ENCODE data around the gene LRRK1.

The LRRK1 gene

GRCh38 chr15:101013201-101013550 is 94.0 kb downstream of the LRRK1 start:
- TF ChIP-seq GATA1 (IDR thresholded peaks at IDR 0.05; ENCODE audit: low read depth, low read length) (no peak), POLR2A (IDR thresholded peaks at IDR 0.05; ENCODE audit: low read length) (no peak)
- DNase-seq, result no peak

DNA sequence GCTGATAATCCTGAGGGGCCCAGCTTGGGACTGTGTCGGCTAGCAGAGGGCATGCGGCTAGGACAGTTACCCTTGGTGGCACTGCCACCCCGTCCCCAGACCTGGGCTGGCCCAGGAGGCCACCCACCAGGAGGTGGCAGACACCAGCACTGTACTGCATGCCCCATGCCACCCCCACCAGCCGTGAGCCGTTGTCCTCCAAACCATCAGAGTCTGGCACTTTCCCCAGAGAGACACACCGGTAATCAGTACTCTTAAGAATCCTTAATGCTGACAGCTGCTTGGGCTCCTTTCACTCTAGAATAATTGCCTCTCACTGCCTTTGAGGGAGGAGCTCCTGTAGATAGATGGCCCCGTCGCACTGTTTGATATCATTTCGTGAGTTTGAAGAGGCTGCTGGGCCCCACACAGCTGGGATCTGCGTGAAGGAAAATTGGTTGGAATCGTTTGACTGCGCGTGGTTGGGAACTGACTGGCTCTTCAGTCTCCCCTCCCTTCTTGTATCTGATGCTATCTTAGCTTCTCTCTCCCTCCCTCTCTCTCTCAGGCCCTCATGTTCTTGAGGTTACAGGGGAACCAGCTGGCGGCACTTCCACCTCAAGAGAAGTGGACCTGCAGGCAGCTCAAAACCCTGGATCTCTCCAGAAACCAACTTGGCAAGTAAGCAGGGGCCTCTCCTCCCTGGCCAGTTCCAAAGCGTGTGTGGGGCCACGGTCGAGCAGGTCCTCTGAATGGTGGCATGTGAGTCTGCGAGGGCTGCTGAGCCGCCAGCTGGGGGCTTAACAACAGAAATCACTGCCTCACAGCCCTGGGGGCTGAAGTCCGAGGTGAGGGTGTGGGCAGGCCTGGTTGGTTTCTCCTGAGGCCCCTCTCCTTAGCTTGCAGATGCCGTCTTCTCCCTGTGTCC is 94.9 kb downstream of the LRRK1 start:
- TF ChIP-seq GATA1 (IDR thresholded peaks at IDR 0.05; ENCODE audit: low read depth, low read length), result no peak
- TF ChIP-seq POLR2A (IDR thresholded peaks at IDR 0.05; ENCODE audit: low read length), result no peak
- DNase-seq, result no peak

DNA sequence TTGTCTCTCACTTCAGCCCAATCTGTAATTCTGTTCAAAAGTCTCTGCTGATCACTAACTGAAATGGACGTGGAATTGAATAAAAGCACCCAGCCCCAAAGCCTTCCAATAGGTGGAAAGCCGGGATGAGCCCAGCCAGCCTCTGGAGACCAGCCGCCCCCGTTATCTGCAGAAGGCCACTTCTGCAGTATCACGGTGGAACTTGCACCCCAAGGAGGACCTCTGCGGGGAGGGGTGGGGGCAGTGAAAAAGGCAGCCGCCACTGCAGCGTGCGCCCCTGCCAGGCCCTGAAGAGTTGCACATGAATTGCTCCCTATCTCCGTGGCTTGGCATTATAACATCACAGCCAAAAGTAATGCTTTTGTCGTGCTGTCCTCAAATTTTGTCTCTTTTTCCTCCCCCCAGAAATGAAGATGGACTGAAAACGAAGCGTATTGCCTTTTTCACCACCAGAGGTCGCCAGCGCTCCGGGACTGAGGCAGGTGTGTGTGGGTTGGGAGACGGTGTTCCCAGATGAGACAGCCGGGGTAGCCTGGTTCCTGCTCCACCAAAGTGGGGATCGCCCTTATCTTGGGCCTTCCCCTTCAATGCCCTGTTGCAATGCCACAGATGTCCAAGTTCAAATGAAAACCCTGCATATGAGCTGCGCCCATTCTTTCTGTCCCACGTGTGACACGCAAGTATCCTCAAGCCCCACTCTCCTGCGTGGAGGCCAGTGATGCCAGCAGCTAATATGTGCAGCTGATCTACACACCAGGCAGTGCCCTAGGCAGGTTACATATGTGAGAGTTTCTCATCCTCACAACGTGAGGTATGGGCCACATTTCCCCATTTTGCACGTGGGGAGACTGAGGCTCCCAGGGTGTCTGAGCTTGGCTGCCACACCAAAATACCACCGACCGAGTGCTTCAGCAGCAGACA is 96.0 kb downstream of the LRRK1 start:
- no peak for TF ChIP-seq POLR2A (IDR thresholded peaks at IDR 0.05; ENCODE audit: low read length)
- no peak for TF ChIP-seq GATA1 (IDR thresholded peaks at IDR 0.05; ENCODE audit: low read depth, low read length)
- DNase-seq, result peak; percentile 51 to 81

DNA sequence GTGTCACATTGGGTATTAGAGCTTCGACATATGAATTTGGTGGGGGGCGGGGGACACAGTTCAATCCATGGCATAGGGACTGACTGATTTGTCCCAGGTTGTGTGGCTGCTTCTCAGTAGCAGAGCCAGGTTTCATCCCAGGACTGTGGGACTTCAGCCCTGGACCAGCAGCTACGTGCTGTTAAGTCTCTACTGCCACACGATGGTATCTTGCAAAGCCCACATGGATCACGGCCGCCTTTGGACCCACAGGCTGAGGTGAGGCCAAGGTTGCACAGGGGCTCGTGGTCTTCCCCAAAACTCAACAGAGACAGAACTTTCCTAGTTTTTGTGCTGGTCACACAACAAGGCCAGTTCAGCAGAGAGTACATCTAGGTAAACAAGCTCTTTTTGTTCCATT is 97.4 kb downstream of the LRRK1 start:
- DNase-seq, result no peak
- TF ChIP-seq GATA1 (IDR thresholded peaks at IDR 0.05; ENCODE audit: low read depth, low read length) (no peak), POLR2A (IDR thresholded peaks at IDR 0.05; ENCODE audit: low read length) (no peak)

DNA sequence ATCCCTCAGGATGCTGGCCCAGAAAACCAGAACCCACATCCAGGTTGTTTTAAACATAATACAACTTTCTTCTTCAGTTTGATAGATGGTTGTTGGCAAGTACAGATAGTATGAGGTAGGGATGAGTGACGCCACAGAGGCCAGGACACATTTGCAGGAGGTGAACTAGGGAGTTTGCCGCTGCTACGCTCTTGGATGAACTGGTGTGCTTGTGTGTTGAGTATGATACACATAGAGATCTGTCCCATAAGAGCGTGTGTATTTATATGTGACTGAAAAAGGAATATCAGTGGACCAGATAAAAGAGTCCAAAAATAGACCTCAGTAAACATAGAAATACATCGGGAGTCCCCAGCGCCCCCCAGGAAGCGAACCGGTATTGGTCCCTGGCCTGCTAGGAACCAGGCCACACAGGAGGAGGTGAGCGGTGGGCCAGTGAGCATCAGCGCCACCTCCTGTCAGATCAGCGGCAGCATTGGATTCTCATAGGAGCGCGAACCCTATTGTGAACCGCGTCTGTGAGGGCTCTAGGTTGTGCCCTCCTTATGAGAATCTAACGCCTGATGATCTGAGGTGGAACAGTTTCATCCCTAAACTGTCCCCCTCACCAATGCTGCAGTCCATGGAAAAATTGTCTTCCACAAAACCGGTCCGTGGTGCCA is 98.1 kb downstream of the LRRK1 start:
- peak in 1 of 2 experiments; percentile 9 for DNase-seq
- TF ChIP-seq GATA1 (IDR thresholded peaks at IDR 0.05; ENCODE audit: low read depth, low read length) (no peak), POLR2A (IDR thresholded peaks at IDR 0.05; ENCODE audit: low read length) (no peak)

- DNase-seq, result no peak
- no peak for TF ChIP-seq GATA1 (IDR thresholded peaks at IDR 0.05; ENCODE audit: low read depth, low read length)
- no peak for TF ChIP-seq POLR2A (IDR thresholded peaks at IDR 0.05; ENCODE audit: low read length)
Measured at GRCh38 chr15:101018016-101018415, 98.9 kb downstream of the LRRK1 start.

DNA sequence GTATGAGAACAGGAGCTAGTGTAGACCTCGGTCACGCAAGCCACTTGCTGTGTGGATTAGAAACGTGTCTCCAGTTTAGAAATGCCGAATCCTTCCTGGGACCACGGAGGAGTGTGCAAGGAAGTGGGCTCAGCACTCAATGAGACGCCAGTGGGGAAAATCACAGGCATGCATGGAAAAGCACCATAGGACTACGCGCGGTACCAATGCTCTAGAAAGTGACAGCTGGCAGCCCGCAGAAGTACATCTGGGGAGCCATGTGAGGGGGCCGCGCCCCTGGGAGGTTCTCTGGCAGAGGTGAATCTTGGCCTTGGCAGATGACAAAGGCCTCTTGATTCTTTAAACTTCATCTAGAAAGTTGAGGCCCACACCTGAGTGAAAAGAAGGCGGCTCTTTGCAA is 99.3 kb downstream of the LRRK1 start:
- TF ChIP-seq POLR2A (IDR thresholded peaks at IDR 0.05; ENCODE audit: low read length) (no peak), GATA1 (IDR thresholded peaks at IDR 0.05; ENCODE audit: low read depth, low read length) (no peak)
- DNase-seq, result no peak

- no peak for DNase-seq
Measured at GRCh38 chr15:101019366-101019896, 100.3 kb downstream of the LRRK1 start.

DNA sequence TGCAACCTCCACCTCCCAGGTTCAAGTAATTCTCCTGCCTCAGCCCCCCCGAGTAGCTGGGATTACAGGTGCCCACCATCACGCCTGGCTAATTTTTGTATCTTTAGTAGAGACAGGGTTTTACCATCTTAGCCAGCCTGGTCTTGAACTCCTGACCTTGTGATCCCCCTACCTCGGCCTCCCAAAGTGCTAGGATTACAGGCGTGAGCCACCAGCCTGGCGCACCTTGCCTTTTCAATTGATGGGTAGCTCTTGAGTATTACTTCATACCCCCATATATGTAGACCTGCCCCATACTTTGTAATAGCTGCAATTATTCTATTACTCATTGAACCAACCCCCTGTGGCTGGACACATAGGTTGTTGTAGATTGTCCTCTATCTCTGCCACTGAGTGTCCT is 101.3 kb downstream of the LRRK1 start:
- no peak for TF ChIP-seq POLR2A (IDR thresholded peaks at IDR 0.05; ENCODE audit: low read length)
- TF ChIP-seq GATA1 (IDR thresholded peaks at IDR 0.05; ENCODE audit: low read depth, low read length), result no peak
- no peak for DNase-seq

More at GRCh38 chr15:101019366-101019896, 100.3 kb downstream of the LRRK1 start:
- TF ChIP-seq POLR2A (IDR thresholded peaks at IDR 0.05; ENCODE audit: low read length), result no peak
- no peak for TF ChIP-seq GATA1 (IDR thresholded peaks at IDR 0.05; ENCODE audit: low read depth, low read length)

DNA sequence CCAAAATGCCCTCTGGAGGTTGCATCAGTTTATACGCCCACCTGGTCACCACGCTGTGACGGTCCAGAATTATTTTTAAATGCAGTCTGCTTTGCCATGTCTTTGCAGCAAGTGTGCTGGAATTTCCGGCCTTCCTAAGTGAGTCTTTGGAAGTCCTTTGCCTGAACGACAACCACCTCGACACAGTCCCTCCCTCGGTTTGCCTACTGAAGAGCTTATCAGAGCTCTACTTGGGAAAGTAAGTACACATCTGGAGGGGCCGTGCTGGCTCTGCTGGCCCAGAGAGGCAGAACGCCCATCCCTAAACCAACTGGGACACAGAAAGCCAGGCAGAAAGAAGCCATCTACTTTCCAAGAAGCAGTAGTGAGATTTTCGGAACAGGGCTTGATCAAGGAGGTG is 101.8 kb downstream of the LRRK1 start:
- no peak for TF ChIP-seq GATA1 (IDR thresholded peaks at IDR 0.05; ENCODE audit: low read depth, low read length)
- TF ChIP-seq POLR2A (IDR thresholded peaks at IDR 0.05; ENCODE audit: low read length), result no peak
- DNase-seq, result no peak

DNA sequence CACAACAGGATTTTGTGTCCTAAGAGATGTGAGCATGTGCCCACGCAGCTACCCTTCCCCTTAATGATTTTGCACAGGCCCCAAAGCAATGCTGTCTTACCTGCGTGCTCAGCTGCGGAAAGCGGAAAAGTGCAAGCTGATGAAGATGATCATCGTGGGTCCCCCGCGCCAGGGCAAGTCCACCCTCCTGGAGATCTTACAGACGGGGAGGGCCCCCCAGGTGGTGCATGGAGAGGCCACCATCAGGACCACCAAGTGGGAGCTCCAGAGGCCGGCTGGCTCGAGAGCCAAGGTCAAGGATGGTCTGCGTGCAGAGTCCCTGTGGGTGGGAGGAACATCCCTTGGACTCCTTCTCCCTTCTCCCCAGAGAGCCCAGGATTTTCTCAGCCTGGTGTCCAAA is 103.1 kb downstream of the LRRK1 start:
- DNase-seq, result no peak
- TF ChIP-seq POLR2A (IDR thresholded peaks at IDR 0.05; ENCODE audit: low read length) (no peak), GATA1 (IDR thresholded peaks at IDR 0.05; ENCODE audit: low read depth, low read length) (no peak)

GRCh38 chr15:101022876-101023275 is 103.7 kb downstream of the LRRK1 start:
- DNase-seq, result no peak
- TF ChIP-seq GATA1 (IDR thresholded peaks at IDR 0.05; ENCODE audit: low read depth, low read length) (no peak), POLR2A (IDR thresholded peaks at IDR 0.05; ENCODE audit: low read length) (no peak)

- DNase-seq, result no peak
- TF ChIP-seq POLR2A (IDR thresholded peaks at IDR 0.05; ENCODE audit: low read length) (no peak), GATA1 (IDR thresholded peaks at IDR 0.05; ENCODE audit: low read depth, low read length) (no peak)
Measured at GRCh38 chr15:101023501-101024072, 104.4 kb downstream of the LRRK1 start.
